Lung (tissue), 12 donors: ENCODE measurements around the gene SIL1. TPM values are rescaled to one million over a fixed set of nuclear protein-coding genes. Genes with fewer than 3 reads are reported as not detected.

Experiments
- ATAC-seq: fragments of 200-7000 bp; cut with Tn5 transposase; one replicate; pipeline ENCODE4 v1.9.1; 2020; ENCODE audit warnings: moderate number of reproducible peaks; ENCODE audit not compliant: insufficient read depth, low FRiP score
- DNase-seq, 3 donors: peaks; one replicate each; pipeline ENCODE4 v3.0.0-alpha.2; 2013 to 2017
- H3K27ac ChIP-seq, 2 donors: one replicate each; pipeline ENCODE4 v1.5.1; 2013; ENCODE audit warnings: mild to moderate bottlenecking in 2 of 2, moderate library complexity in 2 of 2, control low read depth in 1 of 2, inconsistent platforms in 1 of 2, low read depth in 1 of 2, low read length in 1 of 2
- H3K27me3 ChIP-seq, 3 donors: one replicate each; pipeline ENCODE4 v1.5.1; 2013; ENCODE audit warnings: low read length in 2 of 3; ENCODE audit not compliant: control insufficient read depth in 3 of 3, insufficient read depth in 3 of 3
- H3K36me3 ChIP-seq, 4 donors: one replicate each; pipeline ENCODE4 v1.5.1; 2013; ENCODE audit warnings: low read length in 4 of 4, mild to moderate bottlenecking in 1 of 4, moderate library complexity in 1 of 4; ENCODE audit not compliant: control insufficient read depth in 4 of 4, insufficient read depth in 4 of 4
- H3K4me1 ChIP-seq, 5 donors: one replicate each; pipeline ENCODE4 v1.5.1; 2013; ENCODE audit warnings: low read length in 5 of 5, mild to moderate bottlenecking in 2 of 5, moderate library complexity in 1 of 5; ENCODE audit not compliant: control insufficient read depth in 5 of 5, insufficient read depth in 5 of 5
- H3K4me3 ChIP-seq: one replicate; pipeline ENCODE4 v1.5.1; 2013; ENCODE audit warnings: mild to moderate bottlenecking, control low read depth, moderate library complexity
- H3K9ac ChIP-seq, 2 donors: one replicate each; pipeline ENCODE4 v1.5.1; 2013; ENCODE audit warnings: low read length in 2 of 2, control low read depth in 1 of 2; ENCODE audit not compliant: insufficient read depth in 1 of 2
- H3K9me3 ChIP-seq, 4 donors: one replicate each; pipeline ENCODE4 v1.5.1; 2013; ENCODE audit warnings: low read length in 3 of 4, mild to moderate bottlenecking in 1 of 4, moderate library complexity in 1 of 4; ENCODE audit not compliant: control insufficient read depth in 4 of 4, insufficient read depth in 3 of 4
- CTCF ChIP-seq: IDR thresholded peaks from 2 replicates; pipeline ENCODE4 v1.5.1; 2012; ENCODE audit warnings: mild to moderate bottlenecking; ENCODE audit errors: control extremely low read depth, extremely low read depth
- WGBS, 2 donors: extraction: QIAGEN DNeasy Blood & Tissue Kit; methylation state at CpG; one replicate each; pipeline ENCODE4 v1.1.7; 2013; 5-methylcytosine and 5-hydroxymethylcytosine counted together
- polyA plus RNA-seq, 2 donors: library from polyadenylated mRNA; stranded (reverse); fragments of 200-250 nt; gene quantifications; one replicate each; pipeline ENCODE4 v1.2.1, GENCODE V29; 2013
- total RNA-seq, 2 donors: library from RNA; depleted of rRNA in 1 of 2; stranded (reverse); fragments of >200 nt in 1 of 2; gene quantifications; one replicate each; pipeline ENCODE4 v1.2.1, GENCODE V29; 2014 to 2021
- donor health status: control.
- donor health status: control.
- donor health status: Bipolar disorder and iron deficiency.
- donor health status: healthy.
- donor health status: DM: yes; HTN: yes; CAD: no.

The SIL1 gene
- total and polyA plus RNA-seq, 4 donors = 38.5 to 109 (median 78.4) TPM

- DNase-seq (no peak), ATAC-seq (no peak)
- no peak overlapping the region for H3K4me3 ChIP-seq
- no peaks in the 10 kb centered on the region for H3K9me3 ChIP-seq
- H3K4me1 ChIP-seq = peaks cover 0 to 15% (median 0%) of the 10 kb centered on the region in 5 donors
- H3K27ac ChIP-seq = no peak overlapping the region
- WGBS, 2 donors = 93% methylated on average over 12 of the region's 12 CpGs
- peaks cover 26 to 51% (median 49%) of the 10 kb centered on the region in 4 donors for H3K36me3 ChIP-seq
- no peak overlapping the region for H3K9ac ChIP-seq
- TF ChIP-seq CTCF = no peak
- H3K27me3 ChIP-seq = no peaks in the 10 kb centered on the region
Observed at GRCh38 chr5:138934971-138935370, 263.2 kb downstream of the SIL1 start.

GRCh38 chr5:138933522-138934290 is 264.5 kb downstream of the SIL1 start:
- TF ChIP-seq CTCF = no peak
- peaks cover 26 to 61% (median 57%) of the 10 kb centered on the region in 4 donors for H3K36me3 ChIP-seq
- H3K9ac ChIP-seq = no peak overlapping the region
- H3K4me1 ChIP-seq = peaks cover 0 to 15% (median 0%) of the 10 kb centered on the region in 5 donors
- no peaks in the 10 kb centered on the region for H3K9me3 ChIP-seq
- DNase-seq (no peak), ATAC-seq (no peak)
- no peak overlapping the region for H3K4me3 ChIP-seq
- H3K27me3 ChIP-seq = no peaks in the 10 kb centered on the region
- WGBS, 2 donors = 90 to 93% methylated on average over 18 of the region's 18 CpGs
- no peak overlapping the region for H3K27ac ChIP-seq

- ATAC-seq (no peak), DNase-seq (no peak)
- Histone ChIP-seq H3K27me3 (no peaks in the 10 kb centered on the region), H3K9me3 (no peaks in the 10 kb centered on the region), H3K36me3 (peaks cover 26 to 63% (median 59%) of the 10 kb centered on the region in 4 donors), H3K9ac (no peak overlapping the region), H3K4me1 (peaks cover 0 to 14% (median 7%) of the 10 kb centered on the region in 5 donors), H3K27ac (no peak overlapping the region), H3K4me3 (no peak overlapping the region)
- TF ChIP-seq CTCF = no peak
- WGBS, 2 donors = 91 to 92% methylated on average over 20 of the region's 20 CpGs
Observed at GRCh38 chr5:138932171-138932810, 265.9 kb downstream of the SIL1 start.
